Right lobe of liver (tissue), 6 donors: ENCODE measurements around the gene KCNG1. TPM values are rescaled to one million over a fixed set of nuclear protein-coding genes. Genes with fewer than 3 reads are reported as not detected.

Experiments
- ATAC-seq, 4 donors: fragments of 200-7000 bp; cut with Tn5 transposase; one replicate each; pipeline ENCODE4 v1.9.1; 2020; ENCODE audit warnings: mild to moderate bottlenecking in 4 of 4, moderate library complexity in 4 of 4
- DNase-seq, 3 donors: peaks; one replicate each; pipeline ENCODE4 v3.0.0-alpha.2; 2020
- H3K27ac ChIP-seq, 3 donors: fragments of 200-600 bp; one replicate each; pipeline ENCODE4 v1.8.0; 2022
- H3K27me3 ChIP-seq, 2 donors: fragments of 200-600 bp; one replicate each; pipeline ENCODE4 v1.8.0; 2022
- H3K36me3 ChIP-seq, 4 donors: fragments of 200-600 bp; sonication (generic) in 1 of 4; one replicate each; pipeline versions ENCODE4 v1.5.1 to v1.8.0; 2017 to 2022; ENCODE audit warnings: control low read depth in 1 of 4
- H3K4me1 ChIP-seq, 4 donors: fragments of 200-600 bp; sonication (generic) in 1 of 4; one replicate each; pipeline versions ENCODE4 v1.5.1 to v1.8.0; 2017 to 2022; ENCODE audit warnings: control low read depth in 1 of 4
- H3K4me3 ChIP-seq, 3 donors: fragments of 200-600 bp; one replicate each; pipeline ENCODE4 v1.8.0; 2022
- H3K9me3 ChIP-seq, 4 donors: fragments of 200-600 bp; sonication (generic) in 1 of 4; one replicate each; pipeline versions ENCODE4 v1.5.1 to v1.8.0; 2017 to 2022; ENCODE audit warnings: control low read depth in 1 of 4
- CTCF ChIP-seq, 4 donors: fragments of 200-600 bp in 3 of 4; fragments of 450-650 bp in 1 of 4; IDR thresholded peaks; one replicate each; pipeline versions ENCODE4 v1.5.1 to v1.8.0; 2016 to 2022; ENCODE audit warnings: antibody characterized with exemption in 4 of 4, mild to moderate bottlenecking in 2 of 4
- POLR2A ChIP-seq: fragments of 450-650 bp; IDR thresholded peaks from one replicate; pipeline ENCODE4 v1.6.1; 2017; ENCODE audit warnings: antibody characterized with exemption, mild to moderate bottlenecking
- WGBS: methylation state at CpG from one replicate; pipeline ENCODE4 v1.1.6; 2018; ENCODE audit warnings: low coverage, low lambda C conversion rate; ENCODE audit not compliant: insufficient coverage; ENCODE audit errors: missing lambda C conversion rate; 5-methylcytosine and 5-hydroxymethylcytosine counted together
- intact Hi-C, 2 donors: fragments of 100-400 bp; cut with DNase I; formaldehyde crosslinking; loops; one replicate each; pipeline versions ENCODE4 v1.11.2 to v1.14.1; 2022
- total RNA-seq, 6 experiments: library from RNA; depleted of rRNA in 2 of 6; stranded (reverse); fragments of >200 nt in 2 of 6; fragmentation: NEBNext Ultra II Directional in 3 of 6; extraction: Animal tissue kit (Norgen Biotek cat#: 25700) in 3 of 6; gene quantifications; one replicate each; pipeline versions ENCODE4 v1.1.0 to v1.2.4, GENCODE V29; 2016 to 2023
- donor health status: DM: no; HTN: yes; CAD: no.
- donor health status: DM: no; HTN: no; CAD: no.
- donor health status: DM: no; HTN: no; CAD: no.
- donor health status: DM: no; HTN: yes; CAD: no.
- donor health status: DM: no; HTN: yes; CAD: no.

Gene KCNG1
- total RNA-seq, 6 experiments from 2014 or later = 0.18 to 0.51 (median 0.22) TPM; not detected in 1

GRCh38 chr20:51027035-51027795 lies 4.3 kb upstream of the KCNG1 start:
- ATAC-seq (no peak), DNase-seq (no peak)
- TF ChIP-seq POLR2A (no peak), CTCF (IDR thresholded peaks at IDR 0.05) (no peak)
- WGBS = 50% methylated on average over 5 of the region's 5 CpGs
- H3K27ac ChIP-seq = no peak overlapping the region
- H3K27me3 ChIP-seq = peaks cover 0 to 15% of the 10 kb centered on the region in 2 donors
- intact Hi-C loops = no loop called here
- no peaks in the 10 kb centered on the region for H3K9me3 ChIP-seq
- peaks cover 0 to 10% (median 0%) of the 10 kb centered on the region in 4 donors for H3K4me1 ChIP-seq
- H3K36me3 ChIP-seq = no peaks in the 10 kb centered on the region
- H3K4me3 ChIP-seq = no peak overlapping the region

GRCh38 chr20:51026269-51026668 lies 3.4 kb upstream of the KCNG1 start:
- H3K36me3 ChIP-seq = no peaks in the 10 kb centered on the region
- TF ChIP-seq CTCF (IDR thresholded peaks at IDR 0.05) (no peak), POLR2A (no peak)
- no peak overlapping the region for H3K4me3 ChIP-seq
- DNase-seq (no peak), ATAC-seq (no peak)
- no peak overlapping the region for H3K27ac ChIP-seq
- WGBS = 27% methylated on average over 3 of the region's 4 CpGs
- no peaks in the 10 kb centered on the region for H3K9me3 ChIP-seq
- intact Hi-C loops = no loop called here
- peaks cover 0 to 16% of the 10 kb centered on the region in 2 donors for H3K27me3 ChIP-seq
- H3K4me1 ChIP-seq = peaks cover 0 to 10% (median 0%) of the 10 kb centered on the region in 4 donors

GRCh38 chr20:51024761-51025160 lies 1.9 kb upstream of the KCNG1 start:
- Histone ChIP-seq H3K4me1 (peaks cover 0 to 10% (median 0%) of the 10 kb centered on the region in 4 donors), H3K9me3 (no peaks in the 10 kb centered on the region), H3K27me3 (peaks cover 0 to 16% of the 10 kb centered on the region in 2 donors), H3K27ac (no peak overlapping the region), H3K4me3 (no peak overlapping the region), H3K36me3 (no peaks in the 10 kb centered on the region)
- TF ChIP-seq POLR2A (no peak), CTCF (IDR thresholded peaks at IDR 0.05) (no peak)
- DNase-seq (no peak), ATAC-seq (no peak)
- WGBS = 71% methylated on average over 1 of the region's 1 CpG
- intact Hi-C loops = no loop called here

GRCh38 chr20:51023617-51024155 lies 779 bp upstream of the KCNG1 start:
- Histone ChIP-seq H3K4me3 (peak overlapping the region; percentile 16 to 49 (median 28)), H3K27ac (no peak overlapping the region), H3K4me1 (peaks cover 0 to 10% (median 0%) of the 10 kb centered on the region in 4 donors), H3K36me3 (no peaks in the 10 kb centered on the region), H3K9me3 (no peaks in the 10 kb centered on the region), H3K27me3 (peaks cover 0 to 16% of the 10 kb centered on the region in 2 donors)
- intact Hi-C loops = no loop called here
- DNase-seq = no peak
- ATAC-seq = peak in 3 of 4 donors; percentile 5 to 18 (median 9)
- 20% methylated on average over 12 of the region's 30 CpGs for WGBS
- no peak for TF ChIP-seq POLR2A

GRCh38 chr20:51022227-51022802 lies 592 bp downstream of the KCNG1 start:
- H3K27me3 ChIP-seq = peaks cover 0 to 16% of the 10 kb centered on the region in 2 donors

More at GRCh38 chr20:51022227-51022802, 592 bp downstream of the KCNG1 start:
- no peaks in the 10 kb centered on the region for H3K9me3 ChIP-seq
- ATAC-seq = no peak
- no peak for TF ChIP-seq POLR2A
- no peak for TF ChIP-seq CTCF (IDR thresholded peaks at IDR 0.05)
- H3K27ac ChIP-seq = no peak overlapping the region
- H3K4me3 ChIP-seq = peak overlapping the region; percentile 16 to 49 (median 28)
- peaks cover 0 to 10% (median 0%) of the 10 kb centered on the region in 4 donors for H3K4me1 ChIP-seq
- 6% methylated on average over 2 of the region's 39 CpGs for WGBS
- no peaks in the 10 kb centered on the region for H3K36me3 ChIP-seq
- DNase-seq = no peak
- intact Hi-C loops = no loop called here
